ENCODE measurements around the gene LRRFIP1. TPM values are rescaled to one million over a fixed set of nuclear protein-coding genes. Genes with fewer than 3 reads are reported as not detected.
"Not testable (repeated sequence)": the region's sequence is repeated elsewhere in the genome, so short reads cannot be mapped to it uniquely, and the experiment has no call there.

LRRFIP1 gene
- 200 and 201 TPM in 2 replicates for total RNA-seq

DNA sequence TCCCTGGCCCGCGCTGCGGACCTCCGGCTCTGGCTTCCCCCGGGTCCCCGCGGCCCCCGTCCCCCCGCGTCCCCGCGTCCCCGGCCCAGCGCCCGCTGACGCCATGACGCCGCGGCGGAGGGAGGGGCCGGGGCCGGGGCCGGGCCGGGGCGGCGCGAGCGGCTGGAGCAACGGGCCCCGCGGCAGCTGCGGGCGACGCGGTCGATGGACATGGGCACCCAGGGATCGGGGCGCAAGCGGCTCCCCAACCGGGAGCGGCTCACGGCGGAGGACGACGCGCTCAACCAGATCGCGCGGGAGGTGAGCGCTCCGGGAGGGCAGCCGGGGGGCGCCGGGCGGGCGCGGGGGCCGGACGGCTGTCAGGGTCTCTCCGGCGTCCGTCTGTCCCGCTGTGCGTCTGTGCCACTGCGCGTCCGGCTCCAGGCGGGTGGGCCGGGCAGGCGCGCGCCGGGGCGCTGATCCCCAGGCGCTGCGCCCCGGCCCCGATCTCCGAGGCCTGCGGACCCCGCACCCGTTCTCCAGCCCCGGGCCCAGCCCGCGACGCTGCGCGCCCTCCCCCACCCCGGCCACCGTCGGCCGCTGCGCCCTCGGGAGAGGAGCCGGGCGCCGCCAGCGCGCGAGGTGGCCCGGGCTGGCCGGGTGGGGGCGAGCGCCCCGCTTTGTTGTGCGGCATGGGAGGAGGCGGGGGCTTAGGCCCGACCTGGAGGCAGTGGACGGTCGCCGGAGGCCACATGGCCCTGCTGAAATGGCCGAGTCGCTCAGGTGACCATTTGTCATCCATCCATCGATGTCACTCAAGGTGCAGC is at the start of gene LRRFIP1:
Gene LRRFIP1 (plus strand): TSS at position 147 of the 806 bp plus-strand sequence. CDS start 58 bp downstream, at position 205.
- intact Hi-C loops (cut with micrococcal nuclease), result no loop called here

GRCh38 chr2:237577956-237578870 is 49.2 kb upstream of the LRRFIP1 start:
- intact Hi-C loops (cut with micrococcal nuclease), result no loop called here

GRCh38 chr2:237581326-237581725 is 46.1 kb upstream of the LRRFIP1 start:
- intact Hi-C loops (cut with micrococcal nuclease), result loop anchor here (2.0 kb wide), 1 partner anchor 163 kb away; no protein-coding TSS in a partner anchor

DNA sequence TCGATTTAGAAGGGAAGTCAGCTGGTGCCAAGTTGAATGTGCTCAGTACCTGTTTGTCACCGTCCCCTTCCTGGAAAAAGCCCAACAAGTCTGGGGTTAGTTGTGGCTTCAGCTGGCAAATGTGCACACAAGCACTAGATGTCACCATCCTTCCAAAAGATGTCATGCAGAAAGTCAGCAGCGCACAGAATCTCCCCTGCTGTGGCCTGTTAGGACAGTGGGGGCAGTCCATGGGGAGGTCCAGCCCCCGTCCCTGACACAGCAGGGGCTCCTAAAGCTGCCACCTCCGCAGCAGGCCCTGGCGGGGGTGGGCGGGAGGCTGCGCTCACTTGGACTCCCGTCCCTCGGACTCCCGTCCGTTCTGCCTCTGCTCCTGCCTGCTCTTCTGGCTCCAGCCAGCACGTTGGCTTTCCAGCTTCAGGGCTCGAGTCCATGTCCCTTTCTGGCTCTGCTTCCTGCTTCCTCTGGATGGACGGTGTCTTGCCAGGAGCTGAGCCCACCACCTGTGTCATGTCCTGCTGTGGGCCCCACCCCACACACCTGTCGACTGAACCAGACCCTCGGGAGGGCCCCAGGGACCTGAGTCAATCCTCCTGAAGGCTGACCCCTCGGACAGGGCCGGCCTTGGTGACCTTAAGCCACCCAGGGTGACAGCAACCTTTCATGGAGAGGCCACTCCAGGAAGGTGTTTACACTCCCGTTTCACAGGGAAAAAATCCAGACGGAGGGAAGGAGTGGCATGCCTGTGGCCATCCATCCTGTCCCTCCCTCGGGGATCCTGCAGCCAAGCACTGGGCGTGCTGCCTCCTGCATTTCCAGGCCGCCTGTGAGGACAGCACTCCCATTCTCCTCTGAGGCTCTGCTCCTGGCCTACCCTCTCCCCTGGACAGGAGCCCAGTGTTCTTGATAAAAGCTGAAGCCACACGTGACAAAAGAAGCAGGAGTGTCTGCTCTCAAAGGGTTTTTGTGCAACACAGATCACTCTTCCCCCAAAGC is 45.3 kb upstream of the LRRFIP1 start:
- intact Hi-C loops (cut with micrococcal nuclease), result loop anchor here (2.0 kb wide), 1 partner anchor 163 kb away; no protein-coding TSS in a partner anchor

GRCh38 chr2:237583385-237584295 is 43.7 kb upstream of the LRRFIP1 start:
- intact Hi-C loops (cut with micrococcal nuclease), result no loop called here

GRCh38 chr2:237585590-237586221 is 41.7 kb upstream of the LRRFIP1 start:
- intact Hi-C loops (cut with micrococcal nuclease), result no loop called here

DNA sequence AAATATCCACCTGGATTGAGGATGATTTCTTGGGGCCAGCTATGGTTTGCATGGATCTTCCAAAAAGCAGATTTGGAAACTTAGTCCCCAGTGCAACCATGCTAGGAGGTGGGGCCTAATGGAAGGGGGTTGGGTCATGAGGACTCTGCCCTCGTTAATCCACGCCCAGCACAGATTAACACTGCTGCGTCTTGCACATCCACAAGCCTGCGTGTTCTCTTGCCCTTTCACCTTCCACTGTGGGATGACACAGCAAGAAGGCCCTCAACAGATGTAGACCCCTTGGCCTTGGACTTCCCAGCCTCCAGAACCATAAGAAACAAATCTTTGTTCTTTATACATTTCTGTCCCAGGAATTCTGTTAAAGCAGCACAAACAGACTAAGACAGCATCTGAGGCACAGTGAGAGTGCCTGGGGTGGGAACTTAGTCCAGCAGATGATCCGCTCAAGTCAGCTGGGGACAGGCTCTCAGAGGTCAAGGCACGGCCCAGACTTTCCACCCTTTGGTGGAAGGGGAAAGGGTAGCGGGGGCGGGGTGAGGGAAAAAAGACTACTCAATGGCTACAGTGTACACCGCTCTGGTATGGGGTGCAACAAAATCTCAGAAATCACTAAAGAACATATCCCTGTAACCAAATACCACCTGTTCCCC is 39.2 kb upstream of the LRRFIP1 start:
- intact Hi-C loops (cut with micrococcal nuclease), result no loop called here

DNA sequence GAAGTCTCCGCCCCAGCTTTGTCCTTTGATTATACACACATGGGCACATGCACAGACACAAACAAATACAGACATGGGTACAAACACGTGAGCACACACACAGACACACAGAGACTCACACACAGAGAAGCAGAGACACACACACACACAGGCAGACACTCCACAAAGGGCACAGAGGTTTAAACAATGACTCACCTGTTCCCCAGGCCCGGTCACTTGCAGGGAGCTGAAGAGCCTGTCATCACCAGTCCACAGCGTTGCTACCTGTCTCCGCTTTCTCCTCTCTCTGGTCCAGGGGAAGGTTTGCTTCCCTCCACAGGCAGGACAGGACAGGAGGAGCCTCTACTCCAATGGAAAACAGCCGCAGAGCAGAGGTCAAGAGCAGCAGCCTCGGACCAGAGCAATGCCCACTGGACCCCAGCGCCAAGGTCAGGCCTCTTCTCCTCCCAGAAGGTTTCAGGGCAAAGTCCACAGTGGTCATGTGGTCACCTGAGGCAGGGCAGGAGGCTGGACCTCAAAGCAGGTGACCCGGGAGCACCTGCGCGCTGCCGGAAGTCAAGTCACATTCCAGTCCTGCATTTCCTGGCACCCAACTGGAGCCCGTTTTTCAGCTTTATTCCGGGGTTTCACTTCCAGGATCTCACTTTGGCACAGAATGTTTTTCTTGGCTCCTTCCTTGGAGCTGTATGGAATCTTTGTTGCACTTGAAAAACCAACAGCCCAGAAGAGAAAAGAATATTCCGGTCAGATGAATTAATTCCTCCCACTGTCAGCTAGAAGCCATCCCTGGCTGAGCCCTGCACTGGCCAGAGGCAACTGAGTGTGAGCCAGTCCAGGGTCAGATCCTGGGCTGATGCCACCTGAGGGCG is 36.9 kb upstream of the LRRFIP1 start, which contains the start of gene RAB17:
Gene RAB17 (minus strand): TSS at position 463 of the 869 bp plus-strand sequence. CDS start 4,580 bp downstream, outside the sequence.
- intact Hi-C loops (cut with micrococcal nuclease), result no loop called here

GRCh38 chr2:237591141-237591881 is 36.1 kb upstream of the LRRFIP1 start:
- intact Hi-C loops (cut with micrococcal nuclease), result no loop called here

- intact Hi-C loops (cut with micrococcal nuclease), result no loop called here
Measured at GRCh38 chr2:237592425-237592980, 34.9 kb upstream of the LRRFIP1 start.

DNA sequence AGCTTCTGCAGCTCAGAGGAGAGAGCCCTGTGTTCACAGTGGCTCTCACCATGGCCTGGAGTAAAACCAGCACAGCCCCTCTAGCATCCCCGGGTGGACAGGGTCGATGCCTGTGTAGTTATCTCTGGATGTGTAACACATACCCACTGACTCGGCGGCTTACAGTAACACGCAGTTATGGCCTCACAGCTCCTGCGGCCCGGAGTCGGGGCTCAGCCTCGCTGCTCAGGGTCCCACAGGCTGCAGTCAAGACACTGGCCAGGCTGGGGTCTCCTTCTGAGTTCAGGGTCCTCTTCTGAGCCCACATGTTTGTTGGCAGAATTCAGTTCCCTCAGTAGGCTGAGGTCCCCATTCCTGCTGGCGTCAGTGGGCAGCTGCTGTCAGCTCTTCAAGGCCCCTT is 34.4 kb upstream of the LRRFIP1 start:
- intact Hi-C loops (cut with micrococcal nuclease), result no loop called here

GRCh38 chr2:237593596-237594320 is 33.6 kb upstream of the LRRFIP1 start:
- intact Hi-C loops (cut with micrococcal nuclease), result no loop called here

DNA sequence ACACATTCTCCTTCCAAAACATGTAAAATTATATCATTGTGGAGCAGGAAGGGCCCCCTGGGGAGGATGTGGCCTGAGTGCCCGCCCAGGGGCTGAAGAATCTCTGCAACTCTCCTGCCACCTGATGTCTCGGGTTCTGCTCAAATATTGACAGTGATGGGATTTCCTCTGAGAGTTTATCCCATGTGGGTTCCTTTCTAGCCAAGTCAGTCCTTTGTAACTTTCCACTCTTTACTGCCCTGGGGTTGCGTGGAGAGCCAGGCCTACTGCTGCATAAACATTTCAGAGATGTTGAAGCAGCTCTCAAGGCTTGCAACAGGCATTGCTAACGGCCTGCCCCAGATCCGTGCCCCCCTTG is 32.9 kb upstream of the LRRFIP1 start:
- intact Hi-C loops (cut with micrococcal nuclease), result no loop called here

GRCh38 chr2:237595829-237596519 is 31.4 kb upstream of the LRRFIP1 start:
- intact Hi-C loops (cut with micrococcal nuclease), result not testable (repeated sequence)

- intact Hi-C loops (cut with micrococcal nuclease), result no loop called here
Measured at GRCh38 chr2:237596520-237597195, 30.7 kb upstream of the LRRFIP1 start.
